Left ventricle myocardium superior (tissue), 1 donor: ENCODE data around the gene HS6ST2. TPM values are rescaled to one million over a fixed set of nuclear protein-coding genes. Genes with fewer than 3 reads are reported as not detected.
"Not testable (repeated sequence)": the region's sequence is repeated elsewhere in the genome, so short reads cannot be mapped to it uniquely, and the experiment has no call there.

Experiments
- ATAC-seq: fragments of 200-7000 bp; cut with Tn5 transposase; one replicate; pipeline ENCODE4 v1.9.1; 2020; ENCODE audit warnings: mild to moderate bottlenecking, moderate library complexity
- DNase-seq: peaks from one replicate; pipeline ENCODE4 v3.0.0-alpha.2; 2020
- intact Hi-C: fragments of 100-400 bp; cut with micrococcal nuclease; formaldehyde crosslinking; loops from one replicate; pipeline ENCODE4 v1.11.0; 2022
- total RNA-seq: library from RNA; stranded (reverse); fragmentation: NEBNext Ultra II Directional; extraction: Animal tissue kit (Norgen Biotek cat#: 25700); gene quantifications from one replicate; pipeline ENCODE4 v1.2.1, GENCODE V29; 2021
- donor health status: DM: no; HTN: yes; CAD: no; lungs with severe emphysema.

HS6ST2 gene
- total RNA-seq, 1 donor from 2014 or later, result not detected

- no peak for ATAC-seq
- no peak for DNase-seq
- intact Hi-C loops, result no loop called here
Observed at GRCh38 chrX:132948648-132949260, 9.7 kb downstream of the HS6ST2 start.

DNA sequence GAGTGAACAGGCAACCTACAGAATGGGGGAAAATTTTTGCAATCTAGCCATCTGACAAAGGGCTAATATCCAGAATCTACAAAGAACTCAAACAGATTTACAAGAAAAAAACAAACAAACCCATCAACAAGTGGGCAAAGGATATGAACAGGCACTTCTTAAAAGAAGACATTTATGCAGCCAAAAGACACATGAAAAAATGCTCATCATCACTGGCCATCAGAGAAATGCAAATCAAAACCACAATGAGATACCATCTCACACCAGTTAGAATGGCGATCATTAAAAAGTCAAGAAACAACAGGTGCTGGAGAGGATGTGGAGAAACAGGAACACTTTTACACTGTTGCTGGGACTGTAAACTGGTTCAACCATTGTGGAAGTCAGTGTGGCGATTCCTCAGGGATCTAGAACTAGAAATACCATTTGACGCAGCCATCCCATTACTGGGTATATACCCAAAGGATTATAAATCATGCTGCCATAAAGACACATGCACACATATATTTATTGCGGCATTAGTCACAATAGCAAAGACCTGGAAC, 13.3 kb downstream of the HS6ST2 start:
- DNase-seq, intact Hi-C loops, ATAC-seq: not testable (repeated sequence)

DNA sequence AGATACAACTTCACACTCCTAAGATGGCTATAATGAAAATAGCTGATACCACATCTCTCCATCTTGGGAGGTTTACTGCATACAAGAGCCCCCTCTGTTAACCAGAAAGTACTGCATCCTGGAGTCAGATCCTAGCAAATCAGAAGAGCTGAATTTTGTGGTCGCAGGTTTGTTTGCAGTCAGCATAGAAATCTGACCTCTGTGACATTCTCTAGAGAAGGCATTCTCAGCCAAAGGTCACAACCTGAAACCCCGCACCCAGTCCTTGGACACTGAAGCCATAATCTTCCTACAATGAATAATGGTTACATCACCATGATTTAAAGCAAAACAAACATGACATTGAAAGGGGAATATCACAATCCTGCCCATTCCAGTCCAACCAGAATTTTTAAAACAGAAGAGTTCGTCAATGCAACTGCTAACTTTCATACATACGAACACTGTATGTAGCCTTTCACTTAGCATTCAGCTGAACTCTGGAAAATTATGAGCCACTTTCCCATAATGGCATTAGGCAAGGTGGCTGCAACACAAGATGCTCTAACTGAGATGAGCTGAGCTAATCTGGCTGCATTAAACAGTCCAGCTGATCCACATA, 17.6 kb downstream of the HS6ST2 start:
- ATAC-seq, result no peak
- DNase-seq, result no peak
- intact Hi-C loops, result no loop called here

DNA sequence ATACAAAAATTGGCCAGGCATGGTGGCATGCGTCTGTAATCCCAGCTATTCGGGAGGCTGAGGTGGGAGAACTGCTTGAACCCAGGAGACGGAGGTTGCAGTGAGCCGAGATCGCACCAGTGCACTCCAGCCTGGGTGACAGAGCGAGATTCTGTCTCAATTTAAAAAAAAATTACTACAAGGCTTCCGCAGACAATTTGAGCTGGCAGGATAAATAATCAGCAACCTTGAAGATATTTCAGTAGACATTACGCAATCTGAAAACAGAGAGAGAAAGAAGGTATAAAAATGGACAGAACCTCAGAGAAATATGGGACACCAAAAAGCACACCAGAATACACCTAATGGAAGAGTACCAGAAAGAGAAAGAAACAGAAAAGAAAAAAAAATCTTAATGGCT, 25.3 kb downstream of the HS6ST2 start:
- intact Hi-C loops, result no loop called here
- no peak for ATAC-seq
- no peak for DNase-seq

DNA sequence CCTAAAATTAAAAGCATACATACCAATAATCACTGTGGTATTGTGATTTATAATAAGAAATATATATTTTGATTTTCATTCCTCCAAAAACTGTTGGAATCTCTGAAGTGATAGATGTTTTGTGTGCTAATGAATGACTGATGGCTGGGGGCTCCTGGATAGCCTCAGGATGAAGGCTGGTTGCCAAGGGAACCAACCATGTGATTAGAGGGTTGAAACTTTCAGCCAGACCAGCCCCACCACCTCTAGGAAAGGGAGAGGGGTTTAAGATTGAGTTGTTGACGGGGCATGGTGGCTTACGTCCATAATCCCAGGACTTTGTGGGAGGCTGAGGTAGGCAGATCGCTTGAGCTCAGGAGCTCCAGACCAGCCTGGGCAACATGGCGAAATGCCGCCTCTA, 34.0 kb downstream of the HS6ST2 start:
- intact Hi-C loops, result no loop called here
- ATAC-seq, result no peak
- no peak for DNase-seq

DNA sequence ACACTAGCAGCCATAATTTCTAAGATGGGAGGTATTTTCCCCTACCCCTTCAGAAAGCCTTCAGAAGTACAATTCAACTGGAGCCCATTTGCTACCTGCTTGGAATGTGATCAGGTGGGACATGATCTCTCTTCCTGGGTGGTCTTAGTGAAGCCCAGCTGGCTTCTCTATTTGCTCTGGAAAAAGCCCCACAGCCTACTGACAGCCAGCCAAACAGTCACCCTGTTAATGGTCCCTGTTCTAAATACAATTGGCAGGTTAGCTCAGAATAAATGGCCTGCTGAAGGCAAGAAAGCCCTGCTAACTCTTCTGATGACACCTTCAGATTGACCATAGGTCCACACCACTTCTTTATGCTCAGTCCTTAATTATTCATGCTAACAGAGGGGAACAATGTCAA, 39.9 kb downstream of the HS6ST2 start:
- intact Hi-C loops, result no loop called here
- DNase-seq (no peak), ATAC-seq (no peak)

DNA sequence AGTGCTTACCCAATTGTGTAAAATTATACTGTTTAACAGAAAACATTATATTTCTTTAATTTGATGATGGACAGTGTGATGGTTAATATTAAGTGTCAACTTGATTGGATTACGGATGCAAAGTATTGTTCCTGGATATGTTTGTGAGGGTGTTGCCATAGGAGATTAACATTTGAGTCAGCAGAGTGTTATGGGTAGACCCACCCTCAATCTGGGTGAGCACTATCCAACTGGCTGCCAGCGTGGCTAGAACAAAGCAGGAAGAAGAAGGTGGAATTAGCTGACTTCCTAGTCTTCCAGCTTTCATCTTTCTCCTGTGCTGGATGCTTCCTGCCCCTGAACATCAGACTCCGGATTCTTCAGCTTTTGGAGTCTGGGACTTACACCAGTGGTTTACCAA, 42.1 kb downstream of the HS6ST2 start:
- intact Hi-C loops, result no loop called here
- ATAC-seq, result no peak
- no peak for DNase-seq

DNA sequence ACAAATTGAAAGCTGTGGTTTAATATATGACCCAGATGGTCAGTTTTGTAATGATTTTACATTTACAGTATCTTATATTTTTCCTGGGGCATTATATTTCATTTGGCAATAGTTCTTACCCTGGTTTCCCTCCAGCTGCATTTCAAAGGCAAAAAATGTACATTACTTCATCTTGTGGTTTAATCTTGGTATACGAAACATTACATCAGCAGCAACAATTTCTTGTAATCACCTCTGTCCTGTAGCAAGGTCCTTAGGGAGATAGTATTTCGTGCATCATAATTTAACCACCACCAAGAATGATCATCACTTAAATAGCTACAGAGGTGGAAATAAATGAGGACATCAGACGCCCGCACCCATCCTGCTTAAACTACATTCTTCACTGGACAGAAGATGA, 48.8 kb downstream of the HS6ST2 start:
- DNase-seq (no peak), ATAC-seq (no peak)
- intact Hi-C loops, result no loop called here

- DNase-seq (no peak), ATAC-seq (no peak)
- intact Hi-C loops, result no loop called here
Observed at GRCh38 chrX:132908891-132909290, 49.5 kb downstream of the HS6ST2 start.

- ATAC-seq, result no peak
- no peak for DNase-seq
- intact Hi-C loops, result no loop called here
Observed at GRCh38 chrX:132900633-132901293, 57.7 kb downstream of the HS6ST2 start.

DNA sequence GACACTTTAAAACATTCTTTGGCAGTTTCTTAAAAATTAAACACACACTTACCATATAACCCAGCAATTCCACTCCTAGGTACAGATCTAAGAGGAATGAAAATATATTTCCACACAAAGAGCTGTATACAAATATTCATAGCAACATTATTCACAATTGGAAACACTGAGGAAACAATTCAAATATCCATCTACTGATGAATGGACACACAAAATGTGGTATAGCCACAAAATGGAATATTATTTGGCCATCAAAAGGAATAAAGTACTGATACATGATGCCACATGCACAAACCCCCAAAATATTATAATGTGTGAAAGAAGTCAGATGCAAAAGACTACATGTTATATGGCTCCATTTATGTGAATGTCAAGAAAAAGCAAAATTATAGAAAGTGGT, 70.9 kb downstream of the HS6ST2 start:
- ATAC-seq, result no peak
- no peak for DNase-seq
- intact Hi-C loops, result no loop called here

- no peak for DNase-seq
- intact Hi-C loops, result no loop called here
- ATAC-seq, result no peak
Observed at GRCh38 chrX:132883358-132883915, 75.0 kb downstream of the HS6ST2 start.

- intact Hi-C loops, ATAC-seq, DNase-seq: not testable (repeated sequence)
Observed at GRCh38 chrX:132880753-132881152, 77.7 kb downstream of the HS6ST2 start.

- no peak for ATAC-seq
- intact Hi-C loops, result no loop called here
- DNase-seq, result no peak
Observed at GRCh38 chrX:132877954-132878536, 80.4 kb downstream of the HS6ST2 start.

- no peak for DNase-seq
- intact Hi-C loops, result no loop called here
- ATAC-seq, result no peak
Observed at GRCh38 chrX:132876523-132877338, 81.7 kb downstream of the HS6ST2 start.

- ATAC-seq (no peak), DNase-seq (no peak)
- intact Hi-C loops, result no loop called here
Observed at GRCh38 chrX:132875650-132876522, 82.5 kb downstream of the HS6ST2 start.

- no peak for ATAC-seq
- DNase-seq, result no peak
- intact Hi-C loops, result no loop called here
Observed at GRCh38 chrX:132862562-132862961, 95.9 kb downstream of the HS6ST2 start.

DNA sequence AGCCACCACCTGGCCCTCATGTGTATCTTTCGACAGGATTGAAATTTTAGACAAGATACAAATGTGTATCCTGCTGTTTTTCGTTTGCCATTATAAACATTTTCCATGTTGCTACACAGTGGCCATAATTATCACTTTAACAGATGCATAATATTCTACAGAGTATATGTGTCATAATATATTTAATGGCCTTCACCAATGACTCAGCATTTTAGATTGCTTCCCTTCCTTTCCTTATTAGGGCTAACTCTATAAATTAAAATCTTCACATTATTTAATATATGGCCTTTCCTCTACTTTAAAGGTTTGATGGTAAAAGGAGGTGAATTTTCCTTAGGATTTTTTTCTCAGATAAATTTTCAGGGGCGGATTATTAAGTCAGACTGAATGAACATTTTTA, 97.4 kb downstream of the HS6ST2 start:
- DNase-seq (no peak), ATAC-seq (no peak)
- intact Hi-C loops, result no loop called here
